ENCODE data around the gene RAD54L2. TPM values are rescaled to one million over a fixed set of nuclear protein-coding genes. Genes with fewer than 3 reads are reported as not detected.

The RAD54L2 gene
- total RNA-seq, 1 experiment from 2014 or later, result 22.6 TPM

DNA sequence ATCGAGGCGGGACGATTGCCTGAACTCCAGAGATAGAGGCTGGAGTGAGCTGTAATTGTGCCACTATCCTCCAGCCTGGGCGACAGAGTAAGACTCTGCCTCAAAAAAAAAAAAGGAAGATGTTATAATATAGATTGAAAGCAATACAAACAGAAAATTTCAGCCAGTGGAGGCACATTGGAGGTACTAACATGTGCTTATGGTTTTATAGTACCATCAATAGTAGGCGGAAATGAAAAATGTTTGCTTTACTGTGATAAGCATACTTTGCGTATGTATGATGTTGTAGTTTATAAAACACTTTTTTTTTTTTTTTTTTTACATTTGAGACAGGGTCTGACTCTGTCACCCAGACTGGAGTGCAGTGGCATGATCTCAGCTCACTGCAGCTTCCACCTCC, 8.8 kb downstream of the RAD54L2 start:
- Histone ChIP-seq H3K4me2 (no peak overlapping the region), H4K20me1 (ENCODE audit: insufficient read depth) (no peaks in the 10 kb centered on the region; the same call in 1 of the 2 replicates), H3K36me3 (ENCODE audit: low read depth) (no peaks in the 10 kb centered on the region), H3K27me3 (ENCODE audit: insufficient read depth, low read depth) (no peaks in the 10 kb centered on the region), H3F3A (ENCODE audit: insufficient read depth, low read depth) (no peaks in the 10 kb centered on the region), H3K27ac (no peak overlapping the region), H3K4me3 (no peak overlapping the region), H3K79me2 (ENCODE audit: low read depth) (no peaks in the 10 kb centered on the region; the same call in 1 of the 2 replicates), H2AFZ (no peak overlapping the region), H3K9me3 (ENCODE audit: insufficient read depth, low read depth) (no peaks in the 10 kb centered on the region), H3K4me1 (replicated peaks; ENCODE audit: insufficient read depth) (no peaks in the 10 kb centered on the region), H3K9me2 (ENCODE audit: insufficient read depth) (no peaks in the 10 kb centered on the region)
- POLR2A ChIA-PET (ENCODE audit: unreplicated experiment), result no interaction called here
- intact Hi-C loops (cut with micrococcal nuclease; ENCODE audit: unreplicated experiment), result no loop called here
- BruUV-seq (replicated peaks), result no TSS peak
- DNase-seq, result no peak
- no peak for TF ChIP-seq EZH2 (IDR thresholded peaks at IDR 0.05; ENCODE audit: low read depth)
- TF ChIP-seq, protein P1, sequence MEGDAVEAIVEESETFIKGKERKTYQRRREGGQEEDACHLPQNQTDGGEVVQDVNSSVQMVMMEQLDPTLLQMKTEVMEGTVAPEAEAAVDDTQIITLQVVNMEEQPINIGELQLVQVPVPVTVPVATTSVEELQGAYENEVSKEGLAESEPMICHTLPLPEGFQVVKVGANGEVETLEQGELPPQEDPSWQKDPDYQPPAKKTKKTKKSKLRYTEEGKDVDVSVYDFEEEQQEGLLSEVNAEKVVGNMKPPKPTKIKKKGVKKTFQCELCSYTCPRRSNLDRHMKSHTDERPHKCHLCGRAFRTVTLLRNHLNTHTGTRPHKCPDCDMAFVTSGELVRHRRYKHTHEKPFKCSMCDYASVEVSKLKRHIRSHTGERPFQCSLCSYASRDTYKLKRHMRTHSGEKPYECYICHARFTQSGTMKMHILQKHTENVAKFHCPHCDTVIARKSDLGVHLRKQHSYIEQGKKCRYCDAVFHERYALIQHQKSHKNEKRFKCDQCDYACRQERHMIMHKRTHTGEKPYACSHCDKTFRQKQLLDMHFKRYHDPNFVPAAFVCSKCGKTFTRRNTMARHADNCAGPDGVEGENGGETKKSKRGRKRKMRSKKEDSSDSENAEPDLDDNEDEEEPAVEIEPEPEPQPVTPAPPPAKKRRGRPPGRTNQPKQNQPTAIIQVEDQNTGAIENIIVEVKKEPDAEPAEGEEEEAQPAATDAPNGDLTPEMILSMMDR (conservative IDR thresholded peaks at IDR 0.05), result no peak
- CTCF ChIA-PET, result no interaction called here

DNA sequence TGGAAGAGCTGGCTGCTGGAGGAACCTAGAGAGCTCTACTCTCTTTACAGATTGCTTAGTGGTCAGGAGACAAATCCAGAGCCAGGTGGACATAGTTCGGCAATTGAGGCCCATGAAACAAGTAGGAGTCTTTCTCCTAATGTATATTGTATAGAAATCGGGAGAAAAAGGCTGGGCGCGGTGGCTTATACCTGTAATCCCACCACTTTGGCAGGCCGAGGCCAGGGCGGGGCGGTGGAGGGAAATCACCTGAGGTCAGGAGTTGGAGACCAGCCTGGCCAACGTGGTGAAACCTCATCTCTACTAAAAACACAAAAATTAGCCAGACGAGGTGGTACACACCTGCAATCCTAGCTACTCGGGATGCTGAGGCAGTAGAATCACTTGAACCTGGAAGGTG, 10.8 kb downstream of the RAD54L2 start:
- Histone ChIP-seq H3F3A (ENCODE audit: insufficient read depth, low read depth) (no peaks in the 10 kb centered on the region), H3K4me1 (replicated peaks; ENCODE audit: insufficient read depth) (no peaks in the 10 kb centered on the region), H3K36me3 (ENCODE audit: low read depth) (no peaks in the 10 kb centered on the region), H3K27ac (no peak overlapping the region), H3K4me3 (no peak overlapping the region), H3K27me3 (ENCODE audit: insufficient read depth, low read depth) (no peaks in the 10 kb centered on the region), H4K20me1 (ENCODE audit: insufficient read depth) (no peaks in the 10 kb centered on the region; the same call in 1 of the 2 replicates), H2AFZ (no peak overlapping the region), H3K4me2 (no peak overlapping the region), H3K9me3 (ENCODE audit: insufficient read depth, low read depth) (no peaks in the 10 kb centered on the region), H3K79me2 (ENCODE audit: low read depth) (no peaks in the 10 kb centered on the region; the same call in 1 of the 2 replicates), H3K9me2 (ENCODE audit: insufficient read depth) (no peaks in the 10 kb centered on the region)
- ChIA-PET POLR2A (ENCODE audit: unreplicated experiment) (no interaction called here), CTCF (no interaction called here)
- no TSS peak for BruUV-seq (replicated peaks)
- intact Hi-C loops (cut with micrococcal nuclease; ENCODE audit: unreplicated experiment), result no loop called here
- no peak for DNase-seq
- TF ChIP-seq, protein P1 (conservative IDR thresholded peaks at IDR 0.05), result no peak

DNA sequence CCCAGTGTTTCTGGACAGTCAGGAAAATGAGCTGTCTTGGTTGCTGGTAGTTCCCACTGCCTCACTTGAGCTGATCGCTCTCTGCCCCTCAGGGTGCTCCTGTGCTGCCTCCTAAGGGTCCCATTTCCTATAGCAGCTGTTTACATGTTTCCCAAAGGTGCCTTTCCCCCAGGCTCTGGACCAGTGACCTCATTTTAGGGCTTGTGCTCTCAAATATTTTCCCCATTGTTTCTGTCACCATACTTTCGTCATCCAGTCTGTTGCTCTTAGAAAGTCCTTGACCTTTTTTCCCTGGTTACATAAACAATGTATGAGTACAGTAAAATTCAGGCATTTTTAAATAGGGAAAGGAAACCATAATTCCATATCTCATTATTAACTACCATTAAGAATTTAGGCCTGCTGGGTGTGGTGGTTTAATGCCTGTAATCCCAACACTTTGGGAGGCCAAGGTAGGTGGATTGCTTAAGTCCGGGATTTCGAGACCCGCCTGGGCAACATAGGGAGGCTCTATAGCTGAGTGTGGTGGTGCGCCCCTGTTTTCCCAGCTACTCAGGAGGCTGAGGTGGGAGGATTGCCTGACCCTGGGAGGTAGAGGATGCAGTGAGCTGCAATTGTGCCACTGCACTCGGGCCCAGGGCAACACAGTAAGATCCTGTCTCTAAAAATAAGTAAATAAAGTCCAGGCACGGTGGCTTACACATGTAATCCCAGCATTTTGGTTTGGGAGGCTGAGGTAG, 11.7 kb downstream of the RAD54L2 start:
- BruUV-seq (replicated peaks), result no TSS peak

More for the DNA sequence above, 11.7 kb downstream of the RAD54L2 start:
- Histone ChIP-seq H3K9me3 (ENCODE audit: insufficient read depth, low read depth) (no peaks in the 10 kb centered on the region), H3K27me3 (ENCODE audit: insufficient read depth, low read depth) (no peaks in the 10 kb centered on the region), H3K4me1 (replicated peaks; ENCODE audit: insufficient read depth) (no peaks in the 10 kb centered on the region), H3K79me2 (ENCODE audit: low read depth) (no peaks in the 10 kb centered on the region), H3K4me3 (no peak overlapping the region), H3K36me3 (ENCODE audit: low read depth) (no peaks in the 10 kb centered on the region), H3K4me2 (no peak overlapping the region), H2AFZ (no peak overlapping the region), H4K20me1 (ENCODE audit: insufficient read depth) (no peaks in the 10 kb centered on the region; the same call in 1 of the 2 replicates), H3K27ac (no peak overlapping the region), H3K9me2 (ENCODE audit: insufficient read depth) (no peaks in the 10 kb centered on the region), H3F3A (ENCODE audit: insufficient read depth, low read depth) (no peaks in the 10 kb centered on the region; the same call in 1 of the 2 replicates)
- POLR2A ChIA-PET (ENCODE audit: unreplicated experiment), result no interaction called here
- TF ChIP-seq, protein P1 (conservative IDR thresholded peaks at IDR 0.05), result no peak
- no peak for TF ChIP-seq EZH2 (IDR thresholded peaks at IDR 0.05; ENCODE audit: low read depth)
- intact Hi-C loops (cut with micrococcal nuclease; ENCODE audit: unreplicated experiment), result no loop called here
- CTCF ChIA-PET, result no interaction called here
- no peak for DNase-seq
